HepG2 (cell line): Measurements from ENCODE around the gene ZNF213. TPM values are rescaled to one million over a fixed set of nuclear protein-coding genes. Genes with fewer than 3 reads are reported as not detected.
A peak's percentile ranks its signal among the peaks of the same experiment; 100 is the strongest.

Experiments used
- ADNP ChIP-seq: sonication (generic); formaldehyde crosslinking; IDR thresholded peaks from 2 replicates; pipeline ENCODE4 v1.4.0; 2020; ENCODE audit warnings: missing genetic modification reagents
- IRF2 ChIP-seq: IDR thresholded peaks from 2 replicates; pipeline ENCODE4 v1.6.1; 2018; ENCODE audit warnings: missing genetic modification reagents, missing compliant biosample characterization
- IRX3 ChIP-seq: sonication (generic); formaldehyde crosslinking; IDR thresholded peaks from 2 replicates; pipeline ENCODE4 v1.8.1; 2023; ENCODE audit warnings: mild to moderate bottlenecking, low read depth, missing genetic modification reagents, borderline replicate concordance
- JDP2 ChIP-seq: sonication (generic); formaldehyde crosslinking; IDR thresholded peaks from 2 replicates; pipeline ENCODE4 v1.8.1; 2022; ENCODE audit warnings: missing genetic modification reagents, borderline replicate concordance
- KDM1A ChIP-seq: IDR thresholded peaks from 2 replicates; pipeline ENCODE4 v1.6.1; 2016; ENCODE audit warnings: missing compliant biosample characterization
- MLLT10 ChIP-seq: sonication (generic); formaldehyde crosslinking; IDR thresholded peaks from 2 replicates; pipeline ENCODE4 v1.4.0; 2020; ENCODE audit warnings: missing genetic modification reagents
- REPIN1 ChIP-seq: sonication (generic); formaldehyde crosslinking; IDR thresholded peaks from 2 replicates; pipeline ENCODE4 v1.8.0; 2022; ENCODE audit warnings: missing genetic modification reagents, low read depth, mild to moderate bottlenecking, borderline replicate concordance
- TAF15 ChIP-seq: fragments of 200-400 bp; formaldehyde crosslinking; IDR thresholded peaks from one replicate; pipeline ENCODE4 v1.6.1; 2018; ENCODE audit warnings: mild to moderate bottlenecking, low read depth, low read length; ENCODE audit not compliant: poor library complexity, severe bottlenecking
- TBX2 ChIP-seq: sonication (generic); formaldehyde crosslinking; IDR thresholded peaks from 2 replicates; pipeline ENCODE4 v1.5.0; 2020; ENCODE audit warnings: missing genetic modification reagents, mild to moderate bottlenecking, borderline replicate concordance
- ZBTB3 ChIP-seq: sonication (generic); formaldehyde crosslinking; IDR thresholded peaks from 2 replicates; pipeline ENCODE4 v1.4.0; 2020; ENCODE audit warnings: low read depth, mild to moderate bottlenecking, moderate library complexity, missing genetic modification reagents, borderline replicate concordance
- ZFP36 ChIP-seq: fragments of 150-350 bp; IDR thresholded peaks from 2 replicates; pipeline ENCODE4 v1.6.1; 2018; ENCODE audit warnings: borderline replicate concordance, low read length, low read depth; ENCODE audit not compliant: partially characterized antibody
- ZNF468 ChIP-seq: sonication (generic); formaldehyde crosslinking; IDR thresholded peaks from 2 replicates; pipeline ENCODE4 v1.8.0; 2022; ENCODE audit warnings: mild to moderate bottlenecking, moderate library complexity, missing genetic modification reagents
- ZNF577 ChIP-seq: sonication (generic); formaldehyde crosslinking; IDR thresholded peaks from 2 replicates; pipeline ENCODE4 v1.4.0; 2020; ENCODE audit warnings: mild to moderate bottlenecking, low read depth, missing genetic modification reagents, borderline replicate concordance
- ZNF768 ChIP-seq: sonication (generic); formaldehyde crosslinking; IDR thresholded peaks from 2 replicates; pipeline ENCODE4 v1.4.0; 2020; ENCODE audit warnings: missing genetic modification reagents
- ZNF777 ChIP-seq: sonication (generic); formaldehyde crosslinking; IDR thresholded peaks from 2 replicates; pipeline ENCODE4 v1.4.0; 2020; ENCODE audit warnings: missing genetic modification reagents
- polyA plus RNA-seq, 8 experiments: library from polyadenylated mRNA; depleted of rRNA in 3 of 8; stranded (reverse) in 7 of 8; unstranded in 1 of 8; fragments of >200 nt; fragmentation: Illumina TruSeq in 4 of 8; extraction: Trizol in 4 of 8; gene quantifications; 2 replicates each; pipeline versions ENCODE4 v1.2.1 to v1.2.3, GENCODE V29; 2011 to 2016; ENCODE audit warnings: low read depth in 4 of 8, missing spikeins in 1 of 8, mixed read lengths in 1 of 8; ENCODE audit not compliant: insufficient read depth in 1 of 8
- total RNA-seq, 5 experiments: library from RNA; depleted of rRNA; stranded (reverse); fragments of >200 nt; fragmentation: Illumina TruSeq; extraction: Trizol; gene quantifications; 2 replicates each; pipeline ENCODE4 v1.2.3, GENCODE V29; 2016; ENCODE audit warnings: low read depth in 1 of 5
- TF ChIP-seq, protein P1 (sequence below): sonication (generic); formaldehyde crosslinking; IDR thresholded peaks from 2 replicates; pipeline ENCODE4 v1.4.0; 2020; ENCODE audit warnings: mild to moderate bottlenecking, missing genetic modification reagents
- TF ChIP-seq, protein P2 (sequence below): conservative IDR thresholded peaks from 2 replicates; pipeline ENCODE4 v1.6.1; 2018; ENCODE audit warnings: missing genetic modification reagents
- TF ChIP-seq, protein P3 (sequence below): sonication (generic); formaldehyde crosslinking; IDR thresholded peaks from 2 replicates; pipeline ENCODE4 v1.5.1; 2020; ENCODE audit warnings: mild to moderate bottlenecking, missing genetic modification reagents, borderline replicate concordance
- TF ChIP-seq, protein P4 (sequence below): IDR thresholded peaks from 2 replicates; pipeline ENCODE4 v1.6.1; 2018; ENCODE audit warnings: missing genetic modification reagents
- TF ChIP-seq, protein P5 (sequence below): sonication (generic); formaldehyde crosslinking; IDR thresholded peaks from 2 replicates; pipeline ENCODE4 v1.5.0; 2020; ENCODE audit warnings: mild to moderate bottlenecking, missing genetic modification reagents

ZNF213 gene
- total and polyA plus RNA-seq, 2 of the 13 experiments (the other 11 are each of a cell fraction or from before 2014, with no cell fraction given), result 0.59 to 0.97 TPM

DNA sequence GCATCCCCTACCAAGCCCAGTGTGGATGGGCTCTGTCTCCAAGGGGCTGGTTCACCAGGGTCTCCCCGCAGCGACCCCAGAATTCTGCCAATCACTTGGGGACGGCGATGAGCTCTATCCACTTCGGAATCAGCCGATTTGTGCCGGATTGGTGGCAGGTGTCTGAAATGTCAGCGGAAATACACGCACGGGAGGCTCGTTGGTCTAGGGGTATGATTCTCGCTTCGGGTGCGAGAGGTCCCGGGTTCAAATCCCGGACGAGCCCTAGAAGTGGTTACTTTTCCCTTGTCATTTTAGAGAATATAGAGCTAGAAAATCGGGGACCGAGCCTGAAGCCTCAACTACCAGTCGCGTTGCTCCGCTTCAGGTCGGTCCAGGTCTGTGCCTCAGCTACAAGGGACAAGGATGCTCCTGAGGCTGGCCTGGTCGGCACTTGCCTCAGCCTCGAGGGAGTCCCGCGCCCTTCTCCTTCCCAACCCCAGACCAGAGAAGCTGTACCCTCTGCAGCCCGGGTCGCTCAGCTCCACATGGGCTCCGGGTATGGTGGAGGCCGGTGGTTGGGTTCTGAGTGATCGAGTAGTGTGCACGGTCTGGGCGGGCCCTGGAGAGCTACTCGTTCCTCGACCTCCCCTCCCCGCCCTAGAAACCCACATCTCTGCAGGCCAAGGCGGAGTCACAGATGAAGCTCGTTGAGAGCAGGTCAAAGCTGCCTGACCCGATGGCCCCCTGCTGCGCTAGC, 37.2 kb downstream of the ZNF213 start (continued):
- TF ChIP-seq, protein P1, sequence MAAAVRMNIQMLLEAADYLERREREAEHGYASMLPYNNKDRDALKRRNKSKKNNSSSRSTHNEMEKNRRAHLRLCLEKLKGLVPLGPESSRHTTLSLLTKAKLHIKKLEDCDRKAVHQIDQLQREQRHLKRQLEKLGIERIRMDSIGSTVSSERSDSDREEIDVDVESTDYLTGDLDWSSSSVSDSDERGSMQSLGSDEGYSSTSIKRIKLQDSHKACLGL (CRISPR knock-in tag), result no peak
- TF ChIP-seq, protein P2, sequence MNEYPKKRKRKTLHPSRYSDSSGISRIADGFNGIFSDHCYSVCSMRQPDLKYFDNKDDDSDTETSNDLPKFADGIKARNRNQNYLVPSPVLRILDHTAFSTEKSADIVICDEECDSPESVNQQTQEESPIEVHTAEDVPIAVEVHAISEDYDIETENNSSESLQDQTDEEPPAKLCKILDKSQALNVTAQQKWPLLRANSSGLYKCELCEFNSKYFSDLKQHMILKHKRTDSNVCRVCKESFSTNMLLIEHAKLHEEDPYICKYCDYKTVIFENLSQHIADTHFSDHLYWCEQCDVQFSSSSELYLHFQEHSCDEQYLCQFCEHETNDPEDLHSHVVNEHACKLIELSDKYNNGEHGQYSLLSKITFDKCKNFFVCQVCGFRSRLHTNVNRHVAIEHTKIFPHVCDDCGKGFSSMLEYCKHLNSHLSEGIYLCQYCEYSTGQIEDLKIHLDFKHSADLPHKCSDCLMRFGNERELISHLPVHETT (CRISPR knock-in tag), result no peak
- no peak for TF ChIP-seq ZNF577 (CRISPR knock-in tag)
- no peak for TF ChIP-seq MLLT10 (CRISPR knock-in tag)
- 0 out of 2 replicates have a peak, but pooled peaks have one; percentile 21 for TF ChIP-seq ADNP
- no peak for TF ChIP-seq JDP2 (CRISPR knock-in tag)
- no peak for TF ChIP-seq REPIN1 (CRISPR knock-in tag)
- TF ChIP-seq, protein P3, sequence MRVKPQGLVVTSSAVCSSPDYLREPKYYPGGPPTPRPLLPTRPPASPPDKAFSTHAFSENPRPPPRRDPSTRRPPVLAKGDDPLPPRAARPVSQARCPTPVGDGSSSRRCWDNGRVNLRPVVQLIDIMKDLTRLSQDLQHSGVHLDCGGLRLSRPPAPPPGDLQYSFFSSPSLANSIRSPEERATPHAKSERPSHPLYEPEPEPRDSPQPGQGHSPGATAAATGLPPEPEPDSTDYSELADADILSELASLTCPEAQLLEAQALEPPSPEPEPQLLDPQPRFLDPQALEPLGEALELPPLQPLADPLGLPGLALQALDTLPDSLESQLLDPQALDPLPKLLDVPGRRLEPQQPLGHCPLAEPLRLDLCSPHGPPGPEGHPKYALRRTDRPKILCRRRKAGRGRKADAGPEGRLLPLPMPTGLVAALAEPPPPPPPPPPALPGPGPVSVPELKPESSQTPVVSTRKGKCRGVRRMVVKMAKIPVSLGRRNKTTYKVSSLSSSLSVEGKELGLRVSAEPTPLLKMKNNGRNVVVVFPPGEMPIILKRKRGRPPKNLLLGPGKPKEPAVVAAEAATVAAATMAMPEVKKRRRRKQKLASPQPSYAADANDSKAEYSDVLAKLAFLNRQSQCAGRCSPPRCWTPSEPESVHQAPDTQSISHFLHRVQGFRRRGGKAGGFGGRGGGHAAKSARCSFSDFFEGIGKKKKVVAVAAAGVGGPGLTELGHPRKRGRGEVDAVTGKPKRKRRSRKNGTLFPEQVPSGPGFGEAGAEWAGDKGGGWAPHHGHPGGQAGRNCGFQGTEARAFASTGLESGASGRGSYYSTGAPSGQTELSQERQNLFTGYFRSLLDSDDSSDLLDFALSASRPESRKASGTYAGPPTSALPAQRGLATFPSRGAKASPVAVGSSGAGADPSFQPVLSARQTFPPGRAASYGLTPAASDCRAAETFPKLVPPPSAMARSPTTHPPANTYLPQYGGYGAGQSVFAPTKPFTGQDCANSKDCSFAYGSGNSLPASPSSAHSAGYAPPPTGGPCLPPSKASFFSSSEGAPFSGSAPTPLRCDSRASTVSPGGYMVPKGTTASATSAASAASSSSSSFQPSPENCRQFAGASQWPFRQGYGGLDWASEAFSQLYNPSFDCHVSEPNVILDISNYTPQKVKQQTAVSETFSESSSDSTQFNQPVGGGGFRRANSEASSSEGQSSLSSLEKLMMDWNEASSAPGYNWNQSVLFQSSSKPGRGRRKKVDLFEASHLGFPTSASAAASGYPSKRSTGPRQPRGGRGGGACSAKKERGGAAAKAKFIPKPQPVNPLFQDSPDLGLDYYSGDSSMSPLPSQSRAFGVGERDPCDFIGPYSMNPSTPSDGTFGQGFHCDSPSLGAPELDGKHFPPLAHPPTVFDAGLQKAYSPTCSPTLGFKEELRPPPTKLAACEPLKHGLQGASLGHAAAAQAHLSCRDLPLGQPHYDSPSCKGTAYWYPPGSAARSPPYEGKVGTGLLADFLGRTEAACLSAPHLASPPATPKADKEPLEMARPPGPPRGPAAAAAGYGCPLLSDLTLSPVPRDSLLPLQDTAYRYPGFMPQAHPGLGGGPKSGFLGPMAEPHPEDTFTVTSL, result no peak
- no peak for TF ChIP-seq TAF15
- TF ChIP-seq, protein P4, sequence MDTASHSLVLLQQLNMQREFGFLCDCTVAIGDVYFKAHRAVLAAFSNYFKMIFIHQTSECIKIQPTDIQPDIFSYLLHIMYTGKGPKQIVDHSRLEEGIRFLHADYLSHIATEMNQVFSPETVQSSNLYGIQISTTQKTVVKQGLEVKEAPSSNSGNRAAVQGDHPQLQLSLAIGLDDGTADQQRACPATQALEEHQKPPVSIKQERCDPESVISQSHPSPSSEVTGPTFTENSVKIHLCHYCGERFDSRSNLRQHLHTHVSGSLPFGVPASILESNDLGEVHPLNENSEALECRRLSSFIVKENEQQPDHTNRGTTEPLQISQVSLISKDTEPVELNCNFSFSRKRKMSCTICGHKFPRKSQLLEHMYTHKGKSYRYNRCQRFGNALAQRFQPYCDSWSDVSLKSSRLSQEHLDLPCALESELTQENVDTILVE, result no peak
- no peak for TF ChIP-seq KDM1A
- TF ChIP-seq IRX3 (CRISPR knock-in tag), result no peak
- TF ChIP-seq IRF2 (CRISPR knock-in tag), result no peak
- TF ChIP-seq ZNF468, result no peak
- TF ChIP-seq ZFP36, result no peak
- no peak for TF ChIP-seq ZNF777 (CRISPR knock-in tag)
- TF ChIP-seq, protein P5, sequence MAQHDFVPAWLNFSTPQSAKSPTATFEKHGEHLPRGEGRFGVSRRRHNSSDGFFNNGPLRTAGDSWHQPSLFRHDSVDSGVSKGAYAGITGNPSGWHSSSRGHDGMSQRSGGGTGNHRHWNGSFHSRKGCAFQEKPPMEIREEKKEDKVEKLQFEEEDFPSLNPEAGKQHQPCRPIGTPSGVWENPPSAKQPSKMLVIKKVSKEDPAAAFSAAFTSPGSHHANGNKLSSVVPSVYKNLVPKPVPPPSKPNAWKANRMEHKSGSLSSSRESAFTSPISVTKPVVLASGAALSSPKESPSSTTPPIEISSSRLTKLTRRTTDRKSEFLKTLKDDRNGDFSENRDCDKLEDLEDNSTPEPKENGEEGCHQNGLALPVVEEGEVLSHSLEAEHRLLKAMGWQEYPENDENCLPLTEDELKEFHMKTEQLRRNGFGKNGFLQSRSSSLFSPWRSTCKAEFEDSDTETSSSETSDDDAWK (CRISPR knock-in tag), result no peak
- TF ChIP-seq ZBTB3, result no peak
- TF ChIP-seq ZNF768 (CRISPR knock-in tag), result peak; percentile 87
- peak; percentile 52; the same call in 1 of the 2 replicates for TF ChIP-seq TBX2 (CRISPR knock-in tag)
